ENCODE measurements around the gene VAV2.
A peak's percentile ranks its signal among the peaks of the same experiment; 100 is the strongest.

The VAV2 gene

GRCh38 chr9:133726401-133727276, 265.5 kb downstream of the VAV2 start:
- DNase-seq (ENCODE audit: low spot score), result peak; percentile 64

- no peak for DNase-seq (ENCODE audit: low spot score)
These were observed 266.2 kb downstream of the VAV2 start for GRCh38 chr9:133725886-133726285.

- no peak for DNase-seq (ENCODE audit: low spot score)
These were observed 273.4 kb downstream of the VAV2 start for GRCh38 chr9:133718563-133719315.

- no peak for DNase-seq (ENCODE audit: low spot score)
These were observed 274.8 kb downstream of the VAV2 start for GRCh38 chr9:133717113-133718031.

- no peak for DNase-seq (ENCODE audit: low spot score)
These were observed 275.5 kb downstream of the VAV2 start for GRCh38 chr9:133716564-133717112.

GRCh38 chr9:133715866-133716563, 276.1 kb downstream of the VAV2 start:
- DNase-seq (ENCODE audit: low spot score), result peak; percentile 26

- no peak for DNase-seq (ENCODE audit: low spot score)
These were observed 276.7 kb downstream of the VAV2 start for GRCh38 chr9:133715295-133715865.

GRCh38 chr9:133714606-133715294, 277.4 kb downstream of the VAV2 start:
- no peak for DNase-seq (ENCODE audit: low spot score)

GRCh38 chr9:133713960-133714495, 278.1 kb downstream of the VAV2 start:
- no peak for DNase-seq (ENCODE audit: low spot score)

GRCh38 chr9:133713150-133713959, 278.8 kb downstream of the VAV2 start:
- DNase-seq (ENCODE audit: low spot score), result no peak

GRCh38 chr9:133712221-133713100, 279.7 kb downstream of the VAV2 start:
- no peak for DNase-seq (ENCODE audit: low spot score)
